GM12864 (cell line): ENCODE data around the gene SLC43A1.
A peak's percentile ranks its signal among the peaks of the same experiment; 100 is the strongest.

Experiments used
- DNase-seq: peaks from one replicate; pipeline ENCODE4 v3.0.0-alpha.2; 2011; ENCODE audit warnings: low read depth
- H3K4me3 ChIP-seq: 2 replicates; pipeline ENCODE4 v1.5.1; 2011; ENCODE audit warnings: mild to moderate bottlenecking, low read depth, low read length, control low read depth
- CTCF ChIP-seq: IDR thresholded peaks from 2 replicates; pipeline ENCODE4 v1.5.1; 2011; ENCODE audit warnings: low read depth, mild to moderate bottlenecking, moderate library complexity, low read length, control low read depth, inconsistent platforms; ENCODE audit errors: missing control alignments

SLC43A1 gene

DNA sequence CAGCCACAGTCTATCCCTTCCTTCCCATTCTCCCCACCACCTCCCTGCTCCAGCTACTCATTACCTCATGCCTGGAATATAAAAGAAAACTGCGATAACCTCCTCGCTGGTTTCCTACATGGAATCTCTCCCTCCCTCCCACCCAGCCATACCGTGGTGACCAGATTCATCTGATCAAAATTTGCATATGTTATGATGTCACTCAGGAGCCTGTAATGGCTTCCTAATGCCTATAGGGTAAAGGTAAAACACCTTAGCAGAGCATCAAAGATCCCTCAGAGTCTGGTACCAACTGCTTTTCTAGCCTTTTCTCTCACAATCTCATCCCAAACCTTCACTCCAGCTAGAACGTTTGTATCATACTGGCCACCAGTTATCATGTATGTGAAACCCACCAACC is 35.6 kb downstream of the SLC43A1 start:
- no peak overlapping the region for H3K4me3 ChIP-seq
- no peak for TF ChIP-seq CTCF
- DNase-seq, result no peak

DNA sequence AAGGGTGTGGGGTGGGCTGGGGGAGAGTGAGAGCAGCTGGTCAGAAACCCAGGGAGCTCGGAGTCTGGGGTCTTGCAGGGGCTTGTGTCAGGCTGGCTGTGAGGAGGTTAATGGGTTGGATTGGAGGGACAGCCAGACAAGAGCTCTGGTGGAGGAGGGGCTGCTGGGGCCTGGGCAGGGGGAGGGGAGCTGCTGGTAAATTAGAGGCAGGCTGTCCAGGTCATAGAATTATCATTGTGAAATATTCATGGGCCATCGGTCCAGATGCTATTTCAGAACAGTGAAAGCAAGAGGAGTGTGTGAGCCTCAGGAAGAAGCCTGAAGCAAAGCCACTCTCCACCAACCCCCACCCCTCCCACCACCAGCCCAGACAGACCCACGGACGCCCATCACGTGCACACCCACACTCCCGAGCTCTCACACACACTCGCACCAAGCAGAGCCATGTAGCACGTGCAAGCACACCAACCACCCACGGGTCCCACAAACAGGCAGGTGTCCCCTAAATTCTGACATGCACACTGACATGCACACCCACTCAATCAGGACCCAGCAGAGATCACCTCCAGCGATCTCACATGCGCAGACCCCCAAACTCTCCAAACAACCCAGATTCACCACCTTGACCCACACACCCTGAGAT is 36.4 kb downstream of the SLC43A1 start:
- H3K4me3 ChIP-seq, result no peak overlapping the region
- DNase-seq, result no peak
- TF ChIP-seq CTCF, result no peak

DNA sequence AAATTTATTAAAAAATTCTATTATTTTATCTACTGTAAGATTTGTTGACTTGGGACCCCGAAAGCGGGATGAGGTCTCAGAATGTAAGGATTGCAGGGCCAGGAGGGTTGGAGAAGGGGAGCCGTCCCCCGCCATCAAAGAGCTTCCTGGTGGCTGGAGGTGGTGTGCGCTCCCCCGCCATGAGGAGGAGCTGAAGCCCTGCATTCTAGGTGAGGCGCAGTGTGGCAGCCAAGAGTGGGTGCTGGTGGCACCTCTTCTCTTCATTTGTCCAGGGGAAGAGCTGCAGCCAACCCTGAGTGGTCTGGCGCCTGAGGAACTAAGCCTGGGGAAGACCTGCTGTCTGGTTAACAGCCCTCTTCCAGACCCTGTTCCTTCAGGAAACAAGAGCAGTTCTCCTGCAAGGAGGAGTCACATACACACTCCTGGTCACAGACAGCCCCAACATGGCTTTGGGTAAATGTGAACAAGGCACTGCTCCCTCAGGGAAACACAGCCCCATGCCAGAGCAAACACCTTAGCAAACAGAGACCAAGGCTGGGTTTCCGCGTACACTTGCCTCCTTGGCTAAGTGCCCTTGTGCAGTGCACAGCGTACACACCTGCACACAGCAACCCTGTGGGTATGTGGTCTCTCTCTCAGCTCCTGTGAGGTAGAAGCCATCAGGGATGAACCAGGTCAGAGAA is 37.9 kb downstream of the SLC43A1 start:
- TF ChIP-seq CTCF, result no peak
- H3K4me3 ChIP-seq, result no peak overlapping the region
- DNase-seq, result no peak

GRCh38 chr11:57476757-57477506 is 38.6 kb downstream of the SLC43A1 start:
- no peak for DNase-seq
- peak overlapping the region; percentile 44 for H3K4me3 ChIP-seq
- TF ChIP-seq CTCF, result peak; percentile 61

- no peak for TF ChIP-seq CTCF
- DNase-seq, result no peak
- peak overlapping the region; percentile 44 for H3K4me3 ChIP-seq
These were observed 39.3 kb downstream of the SLC43A1 start for GRCh38 chr11:57476047-57476756.

DNA sequence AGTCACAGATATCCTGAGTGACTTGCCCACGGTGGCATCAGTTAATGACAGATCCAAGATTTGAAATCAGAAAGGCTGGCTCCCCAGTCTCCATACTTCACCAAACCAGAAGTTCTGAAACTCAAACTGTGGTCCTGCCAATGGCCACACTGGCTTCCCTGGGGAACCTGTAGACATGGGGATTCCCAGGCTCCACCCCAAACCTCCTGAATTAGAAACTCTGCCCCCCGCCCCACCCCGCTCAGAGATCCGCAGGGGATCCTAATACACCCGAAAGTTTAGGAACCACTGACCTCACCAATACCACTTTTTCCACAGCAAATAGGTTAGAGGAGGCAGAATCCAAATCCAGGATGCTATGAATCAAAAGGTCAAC is 39.8 kb downstream of the SLC43A1 start:
- no peak for DNase-seq
- no peak for TF ChIP-seq CTCF
- no peak overlapping the region for H3K4me3 ChIP-seq
